GM18505 (cell line): Measurements from ENCODE around the gene IRF8.

Experiments used
- ATAC-seq: cut with Tn5 transposase; IDR thresholded peaks from one replicate; pipeline ENCODE4 v1.9.1; 2021; ENCODE audit not compliant: unreplicated experiment
- POLR2A ChIP-seq: IDR thresholded peaks from 4 replicates; pipeline ENCODE4 v1.6.1; 2011; ENCODE audit warnings: borderline replicate concordance; ENCODE audit not compliant: insufficient read depth, insufficient read length; ENCODE audit errors: extremely low read depth

The IRF8 gene

DNA sequence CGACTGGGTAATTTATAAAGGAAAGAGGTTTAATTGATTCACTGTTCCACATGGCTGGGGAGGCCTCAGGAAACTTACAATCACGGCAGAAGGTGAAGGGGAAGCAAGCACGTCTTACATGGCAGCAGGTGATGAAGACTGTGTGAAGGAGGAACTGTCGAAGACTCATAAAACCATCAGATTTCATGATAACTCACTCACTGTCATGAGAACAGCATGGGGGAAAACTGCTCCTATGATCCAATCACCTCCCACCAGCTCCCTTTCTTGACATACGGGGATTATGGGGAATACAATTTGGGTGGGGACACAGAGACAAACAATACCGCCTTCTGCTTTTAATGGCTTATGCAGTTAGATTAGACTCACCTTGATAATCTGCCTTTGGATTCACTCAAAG, 19.4 kb upstream of the IRF8 start:
- no peak for TF ChIP-seq POLR2A

DNA sequence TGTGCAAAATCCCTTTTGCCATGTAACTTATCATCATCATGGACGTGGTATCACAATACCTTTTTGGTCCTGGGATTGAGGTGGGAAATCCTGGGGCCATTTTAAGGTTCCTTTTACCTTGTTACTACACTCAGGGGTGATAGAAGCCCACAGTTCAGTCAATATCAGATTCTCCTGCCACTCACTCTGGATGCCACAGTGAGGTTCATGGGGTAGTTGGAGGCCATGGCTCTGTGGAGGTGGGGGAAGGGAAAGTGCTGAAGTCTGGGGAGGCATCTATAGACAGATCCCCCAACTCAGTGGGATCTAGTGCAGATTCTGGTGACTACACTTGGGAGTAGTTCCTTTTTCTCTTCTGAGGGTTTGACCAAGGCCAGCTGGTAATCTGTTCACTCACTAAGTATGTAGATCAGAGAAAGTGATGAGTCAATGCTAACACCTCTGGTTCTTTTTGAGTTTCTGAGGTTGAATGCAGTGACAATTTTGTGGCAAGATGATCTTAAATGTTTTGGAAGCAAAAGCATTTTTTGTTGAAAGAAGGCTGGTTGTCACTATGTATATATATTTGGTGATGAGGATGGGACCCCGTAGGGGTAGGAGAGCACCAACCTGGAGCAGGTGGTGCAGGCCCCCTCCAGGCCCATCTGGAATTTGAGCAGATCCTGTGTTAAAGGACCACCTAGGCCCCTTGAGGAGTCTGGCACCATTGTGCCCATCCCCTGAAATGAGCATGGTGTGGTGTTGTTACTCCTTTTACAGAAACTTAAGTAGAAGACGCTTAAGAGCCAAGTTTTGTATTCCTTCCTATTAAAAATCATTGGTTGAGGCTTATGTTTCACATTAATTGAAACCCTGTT, 18.8 kb upstream of the IRF8 start:
- no peak for TF ChIP-seq POLR2A
- no peak for ATAC-seq

More for the DNA sequence above, 19.4 kb upstream of the IRF8 start:
- ATAC-seq = no peak

DNA sequence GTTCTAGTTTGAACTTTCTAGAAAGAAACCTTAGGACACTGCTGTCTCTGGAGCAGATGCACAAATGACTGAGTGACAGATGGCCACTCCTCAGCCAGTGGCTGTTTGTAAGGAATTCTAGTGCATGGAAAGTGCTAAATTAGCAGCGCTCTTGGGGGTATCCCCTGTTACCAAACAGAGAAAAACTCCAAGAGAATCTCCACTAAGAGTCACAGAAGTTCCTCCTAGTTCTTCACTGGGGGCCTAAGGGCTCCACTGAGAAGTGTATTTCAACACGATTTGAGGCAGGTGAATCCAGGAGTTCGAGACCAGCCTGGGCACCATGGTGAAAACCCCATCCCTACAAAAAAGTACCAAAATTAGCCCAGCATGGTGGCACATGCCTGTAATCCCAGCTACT, 18.1 kb upstream of the IRF8 start:
- no peak for ATAC-seq
- no peak for TF ChIP-seq POLR2A

DNA sequence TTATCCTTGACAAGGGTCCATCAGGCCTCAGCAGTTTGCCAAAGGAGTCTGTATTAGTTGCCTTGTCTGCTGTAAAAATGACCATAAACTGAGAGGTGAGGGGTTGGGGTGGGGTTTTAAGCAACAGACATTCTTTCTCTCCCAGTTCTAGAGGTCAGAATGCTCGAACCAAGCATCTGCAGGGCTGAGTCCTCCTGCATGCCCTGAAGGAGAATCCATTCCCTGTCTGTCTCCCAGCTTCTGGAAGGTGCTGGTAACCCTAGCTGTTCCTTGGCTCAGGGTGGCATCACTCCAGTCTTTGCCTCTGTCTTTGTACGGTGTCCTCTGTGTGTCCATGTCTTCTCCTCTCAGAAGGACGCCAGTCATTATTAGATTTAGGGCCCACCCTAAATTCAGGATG, 17.5 kb upstream of the IRF8 start:
- ATAC-seq = no peak
- TF ChIP-seq POLR2A = no peak

DNA sequence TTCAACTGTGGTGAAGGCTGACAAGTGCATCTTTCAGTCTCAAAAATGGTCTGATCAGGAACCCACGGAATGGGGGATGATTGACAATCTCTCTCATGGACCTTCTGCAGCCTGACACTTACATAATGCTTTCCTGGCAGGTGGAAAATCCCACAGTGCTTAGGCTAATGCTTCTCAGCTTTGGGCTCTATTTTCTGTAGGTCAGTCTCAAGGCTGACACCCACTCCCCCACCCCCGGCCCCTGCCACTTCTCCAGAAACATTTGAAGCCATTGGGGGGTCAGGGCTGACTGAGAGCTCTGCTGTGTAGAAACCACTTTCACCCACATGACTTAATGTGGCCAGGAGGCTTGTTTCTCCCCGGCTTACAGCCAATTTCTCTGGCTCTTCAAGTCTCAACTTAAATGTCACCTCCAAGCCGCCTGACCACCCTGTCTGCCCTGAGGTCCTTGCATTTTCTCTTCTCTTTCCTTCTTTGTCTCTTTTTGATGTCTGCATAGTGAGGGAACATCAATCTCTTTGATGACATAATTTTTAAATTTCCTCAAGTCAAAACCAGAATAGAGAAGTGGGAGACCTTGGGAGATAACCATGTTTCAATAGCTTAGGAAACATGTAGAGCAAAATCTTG, 16.7 kb upstream of the IRF8 start:
- no peak for ATAC-seq
- no peak for TF ChIP-seq POLR2A

DNA sequence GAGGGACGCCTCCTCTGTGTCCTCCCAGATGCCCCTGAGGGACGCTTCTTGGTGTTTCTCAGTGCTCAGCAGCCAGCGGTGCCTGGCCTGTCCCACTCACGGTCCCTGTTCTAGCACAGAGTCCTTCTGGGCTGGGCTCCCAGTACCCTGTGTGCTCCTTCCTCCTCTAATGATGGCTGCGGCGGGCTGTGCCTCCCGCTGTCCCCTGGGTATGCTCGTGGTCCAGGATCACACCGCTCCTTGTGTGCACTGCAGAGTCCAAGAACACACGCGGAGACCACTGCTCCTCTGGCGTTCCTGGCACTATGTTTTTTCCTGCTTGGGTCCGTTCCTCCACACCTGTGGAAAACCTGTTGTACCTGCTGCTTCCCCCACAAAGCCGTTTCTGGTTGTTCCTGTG, 15.1 kb upstream of the IRF8 start:
- no peak for ATAC-seq
- no peak for TF ChIP-seq POLR2A

DNA sequence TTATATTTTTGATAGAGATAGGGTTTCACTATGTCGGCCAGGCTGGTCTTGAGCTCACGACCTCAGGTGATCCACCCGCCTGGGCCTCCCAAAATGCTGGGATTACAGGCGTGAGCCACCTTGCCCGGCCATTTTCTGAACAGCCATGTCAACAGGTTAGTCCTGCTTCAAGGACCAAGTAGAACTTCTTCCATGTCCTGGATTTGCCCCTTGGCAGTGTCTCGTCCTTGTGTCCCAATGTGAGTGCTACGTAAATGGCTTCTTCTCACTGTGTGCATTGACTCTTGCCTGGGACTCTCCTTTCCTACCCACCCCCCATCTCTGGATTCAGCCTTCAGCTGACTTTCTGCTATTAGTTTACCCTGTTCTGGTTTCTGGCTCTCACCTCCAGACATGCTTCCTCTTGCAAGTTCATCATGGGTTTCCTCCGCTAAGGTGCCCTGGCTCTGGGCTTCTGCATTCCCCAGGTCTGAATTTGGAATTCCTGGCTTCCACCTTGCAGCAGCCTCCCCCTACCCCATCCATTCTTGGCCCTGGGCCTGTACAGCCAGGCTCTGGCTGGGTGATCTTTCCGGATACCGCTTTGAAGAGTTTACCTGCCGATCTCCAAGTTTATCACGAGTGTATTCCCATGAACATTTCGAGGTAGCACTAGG, 14.0 kb upstream of the IRF8 start:
- no peak for ATAC-seq
- TF ChIP-seq POLR2A = no peak

DNA sequence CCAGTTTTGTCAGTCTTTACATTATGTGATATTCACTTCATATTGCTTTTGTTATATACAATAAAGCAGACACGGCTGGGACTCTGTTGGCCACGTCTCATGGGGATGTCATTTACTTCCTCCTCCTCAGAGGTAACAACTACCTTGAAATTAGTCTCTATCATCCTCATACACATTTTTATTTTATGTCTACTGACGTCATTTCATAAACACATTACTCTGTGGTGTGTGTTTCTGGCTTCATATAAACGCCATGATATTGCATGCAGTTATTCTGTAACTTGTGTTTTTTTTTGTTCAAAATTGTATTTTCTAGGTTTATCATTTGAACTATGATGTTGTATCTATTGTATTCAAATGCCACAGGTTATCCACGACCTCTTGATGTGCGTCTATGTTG, 13.4 kb upstream of the IRF8 start:
- ATAC-seq = no peak

DNA sequence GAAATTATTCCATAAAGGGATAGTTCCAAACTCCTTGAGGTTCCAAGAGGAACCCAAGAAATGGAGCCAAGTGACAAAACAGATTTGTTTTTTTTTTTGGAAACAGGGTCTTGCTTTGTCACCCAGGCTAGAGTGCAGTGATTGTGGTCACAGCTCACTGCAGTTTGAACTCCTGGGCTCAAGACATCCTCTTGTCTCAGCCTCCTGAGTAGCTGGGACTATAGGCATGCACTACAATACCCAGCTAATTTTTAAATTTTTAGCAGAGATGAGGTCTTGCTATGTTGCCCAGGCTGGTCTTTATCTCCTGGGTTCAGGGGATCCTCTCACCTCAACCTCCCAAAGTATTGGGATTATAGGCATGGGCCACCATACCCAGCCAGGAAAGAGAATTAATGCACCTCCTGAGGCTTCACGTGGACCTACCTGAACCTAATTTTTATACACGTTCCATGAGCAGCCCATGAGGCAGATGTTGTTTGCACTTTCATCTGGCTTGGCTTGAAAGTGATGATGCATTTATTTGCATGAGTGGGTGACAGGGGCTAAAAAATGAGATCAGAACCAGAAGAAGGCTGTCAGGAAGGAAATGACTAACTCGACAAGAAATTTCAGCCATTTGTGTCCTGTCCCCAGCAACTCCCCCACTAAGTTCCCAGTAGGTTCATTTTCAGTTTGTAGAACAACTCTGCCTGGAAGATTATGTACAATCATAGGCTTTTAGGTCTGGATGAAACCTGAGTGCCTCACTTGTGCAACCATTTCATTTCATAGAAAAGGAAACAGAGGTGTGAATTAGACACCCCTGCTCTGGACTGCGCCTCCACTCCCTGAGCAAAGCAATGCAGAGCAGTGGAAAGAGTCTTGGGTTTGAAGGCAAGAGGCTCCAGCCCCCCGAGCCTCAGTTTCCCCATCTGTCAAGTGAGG, 10.3 kb upstream of the IRF8 start:
- peak; percentile 75 for ATAC-seq
- TF ChIP-seq POLR2A = no peak

More for the DNA sequence above, 13.4 kb upstream of the IRF8 start:
- no peak for TF ChIP-seq POLR2A

DNA sequence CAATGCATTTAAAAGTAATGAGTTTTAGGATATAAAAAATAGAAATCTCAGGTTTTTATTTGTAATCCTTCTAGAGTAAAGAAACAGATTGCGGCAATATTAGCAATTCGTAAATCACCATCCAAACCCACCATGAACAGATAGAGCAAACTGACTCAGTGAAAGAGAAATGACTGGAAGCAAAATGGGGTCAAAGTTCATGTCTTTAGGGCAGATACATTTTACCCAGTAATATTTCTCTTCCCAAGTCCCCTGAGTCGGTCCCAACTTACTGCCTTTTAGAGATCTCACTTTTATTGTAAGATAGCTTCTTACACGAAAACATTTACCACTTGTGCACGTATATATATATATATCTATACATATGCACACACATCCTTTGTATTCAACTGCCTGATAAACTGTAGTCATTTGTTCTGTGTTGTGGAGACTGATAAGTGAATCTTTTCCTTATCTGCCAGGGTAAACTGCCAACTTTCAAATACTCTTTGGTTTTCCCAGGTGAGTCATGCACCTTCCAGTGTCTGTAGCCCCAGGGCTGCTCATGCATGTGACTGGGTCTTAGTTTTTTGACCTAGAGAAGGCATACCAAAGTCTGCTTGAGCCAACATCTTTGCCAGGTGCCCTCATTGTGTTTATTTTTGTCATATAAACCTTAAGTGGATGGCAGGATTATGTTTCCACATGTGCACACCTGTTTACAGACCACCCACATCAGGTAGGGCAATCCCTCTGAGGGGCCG, 7.8 kb upstream of the IRF8 start:
- ATAC-seq = no peak
- no peak for TF ChIP-seq POLR2A

DNA sequence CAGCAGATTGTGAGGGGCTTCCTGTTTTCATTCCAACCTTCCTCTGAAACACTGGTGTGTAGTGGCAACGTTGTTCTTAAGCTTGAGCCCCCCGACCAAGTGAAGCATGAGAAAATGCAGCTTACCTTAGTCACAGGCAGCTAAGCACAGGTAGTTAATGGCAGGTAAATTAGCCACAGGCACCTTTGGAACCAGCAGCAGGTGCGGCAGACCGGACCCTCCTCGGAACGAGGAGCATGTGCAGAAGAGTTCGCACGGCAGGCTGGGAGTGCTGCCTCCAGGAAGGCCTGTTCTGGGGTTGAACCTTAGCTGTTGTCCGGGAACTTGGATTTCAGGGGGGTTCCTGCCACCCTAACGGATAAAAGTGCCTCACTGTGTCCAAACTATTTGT, 7.2 kb upstream of the IRF8 start:
- no peak for ATAC-seq

DNA sequence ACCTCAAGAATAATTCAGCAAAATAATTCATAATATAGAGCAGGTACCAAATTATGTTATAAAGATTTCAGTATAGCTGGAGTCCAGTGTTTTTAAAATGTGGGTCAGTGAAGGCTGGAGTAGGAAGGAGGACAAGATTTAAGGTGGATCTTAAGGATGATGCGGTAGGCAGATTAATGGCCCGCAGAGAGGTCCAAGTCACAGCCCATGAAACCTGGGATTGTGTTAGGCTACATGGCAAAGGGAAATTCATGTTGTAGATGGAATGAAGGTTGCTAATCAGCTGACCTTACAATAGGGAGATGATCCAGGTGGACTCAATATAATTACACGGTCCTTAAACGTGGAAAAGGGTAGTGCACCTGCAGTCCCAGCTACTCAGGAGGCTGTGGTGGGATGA, 6.2 kb upstream of the IRF8 start:
- no peak for TF ChIP-seq POLR2A

More for the DNA sequence above, 7.2 kb upstream of the IRF8 start:
- no peak for TF ChIP-seq POLR2A

More for the DNA sequence above, 6.2 kb upstream of the IRF8 start:
- ATAC-seq = no peak
